ENCODE data around the gene SMOC1. TPM values are rescaled to one million over a fixed set of nuclear protein-coding genes. Genes with fewer than 3 reads are reported as not detected.

Gene SMOC1
- polyA plus RNA-seq, 4 donors: 1.7 to 2.4 (median 2.0) TPM

GRCh38 chr14:69968681-69969080, 89.5 kb downstream of the SMOC1 start:
- DNase-seq (ENCODE audit: low read depth in 4 of 4, low spot score in 2 of 4): no peak

- DNase-seq (ENCODE audit: low read depth in 4 of 4, low spot score in 2 of 4): no peak
These were observed 93.5 kb downstream of the SMOC1 start for GRCh38 chr14:69972755-69973154.

GRCh38 chr14:69973846-69974245, 94.6 kb downstream of the SMOC1 start:
- DNase-seq (ENCODE audit: low read depth in 4 of 4, low spot score in 2 of 4): no peak

- no peak for DNase-seq (ENCODE audit: low read depth in 4 of 4, low spot score in 2 of 4)
These were observed 100.7 kb downstream of the SMOC1 start for GRCh38 chr14:69979882-69980281.

- no peak for DNase-seq (ENCODE audit: low read depth in 4 of 4, low spot score in 2 of 4)
These were observed 101.5 kb downstream of the SMOC1 start for GRCh38 chr14:69980457-69981425.

GRCh38 chr14:69982220-69982839, 103.1 kb downstream of the SMOC1 start:
- DNase-seq (ENCODE audit: low read depth in 4 of 4, low spot score in 2 of 4): no peak

GRCh38 chr14:69982886-69983285, 103.7 kb downstream of the SMOC1 start:
- no peak for DNase-seq (ENCODE audit: low read depth in 4 of 4, low spot score in 2 of 4)

- DNase-seq (ENCODE audit: low read depth in 4 of 4, low spot score in 2 of 4): no peak
These were observed 104.1 kb downstream of the SMOC1 start for GRCh38 chr14:69983317-69983716.

GRCh38 chr14:69985463-69985862, 106.2 kb downstream of the SMOC1 start:
- DNase-seq (ENCODE audit: low read depth in 4 of 4, low spot score in 2 of 4): no peak

GRCh38 chr14:69986336-69986735, 107.1 kb downstream of the SMOC1 start:
- no peak for DNase-seq (ENCODE audit: low read depth in 4 of 4, low spot score in 2 of 4)

GRCh38 chr14:69987406-69988121, 108.3 kb downstream of the SMOC1 start:
- DNase-seq (ENCODE audit: low read depth in 4 of 4, low spot score in 2 of 4): no peak

- DNase-seq (ENCODE audit: low read depth in 4 of 4, low spot score in 2 of 4): no peak
These were observed 109.8 kb downstream of the SMOC1 start for GRCh38 chr14:69988979-69989378.

GRCh38 chr14:69989622-69990021, 110.4 kb downstream of the SMOC1 start:
- DNase-seq (ENCODE audit: low read depth in 4 of 4, low spot score in 2 of 4): no peak

- DNase-seq (ENCODE audit: low read depth in 4 of 4, low spot score in 2 of 4): no peak
These were observed 111.1 kb downstream of the SMOC1 start for GRCh38 chr14:69990323-69990722.

GRCh38 chr14:69991422-69991821, 112.2 kb downstream of the SMOC1 start:
- no peak for DNase-seq (ENCODE audit: low read depth in 4 of 4, low spot score in 2 of 4)

GRCh38 chr14:69992564-69992963, 113.3 kb downstream of the SMOC1 start:
- DNase-seq (ENCODE audit: low read depth in 4 of 4, low spot score in 2 of 4): no peak

- DNase-seq (ENCODE audit: low read depth in 4 of 4, low spot score in 2 of 4): no peak
These were observed 114.1 kb downstream of the SMOC1 start for GRCh38 chr14:69993326-69993725.

- DNase-seq (ENCODE audit: low read depth in 4 of 4, low spot score in 2 of 4): no peak
These were observed 114.8 kb downstream of the SMOC1 start for GRCh38 chr14:69994002-69994401.

- no peak for DNase-seq (ENCODE audit: low read depth in 4 of 4, low spot score in 2 of 4)
These were observed 117.0 kb downstream of the SMOC1 start for GRCh38 chr14:69996216-69996615.

- no peak for DNase-seq (ENCODE audit: low read depth in 4 of 4, low spot score in 2 of 4)
These were observed 118.6 kb downstream of the SMOC1 start for GRCh38 chr14:69997849-69998248.

- no peak for DNase-seq (ENCODE audit: low read depth in 4 of 4, low spot score in 2 of 4)
These were observed 120.1 kb downstream of the SMOC1 start for GRCh38 chr14:69999261-69999674.
